ENCODE data around the gene NELFE. TPM values are rescaled to one million over a fixed set of nuclear protein-coding genes. Genes with fewer than 3 reads are reported as not detected.

NELFE gene
- total and polyA plus RNA-seq, 2 of the 13 experiments (the other 11 are each of a cell fraction or from before 2014, with no cell fraction given) = 51.3 to 69.8 TPM

- TF ChIP-seq TIGD3 (CRISPR knock-in tag; IDR thresholded peaks at IDR 0.05; ENCODE audit: borderline replicate concordance) = 0 out of 2 replicates have a peak, but pooled peaks have one; percentile 8
- TF ChIP-seq, protein P1, sequence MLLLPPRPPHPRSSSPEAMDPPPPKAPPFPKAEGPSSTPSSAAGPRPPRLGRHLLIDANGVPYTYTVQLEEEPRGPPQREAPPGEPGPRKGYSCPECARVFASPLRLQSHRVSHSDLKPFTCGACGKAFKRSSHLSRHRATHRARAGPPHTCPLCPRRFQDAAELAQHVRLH (CRISPR knock-in tag; IDR thresholded peaks at IDR 0.05; ENCODE audit: borderline replicate concordance, low read depth) = no peak
- no peak for TF ChIP-seq GABPA (IDR thresholded peaks at IDR 0.05; ENCODE audit: low read depth, low read length)
- TF ChIP-seq GABPA (CRISPR knock-in tag; IDR thresholded peaks at IDR 0.05; ENCODE audit: low read depth) = no peak
- TF ChIP-seq ZNF230 (CRISPR knock-in tag; IDR thresholded peaks at IDR 0.05) = peak; percentile 74; the same call in 1 of the 2 replicates
- no peak for TF ChIP-seq ZNF552 (CRISPR knock-in tag; IDR thresholded peaks at IDR 0.05; ENCODE audit: borderline replicate concordance)
- peak; percentile 2; the same call in 1 of the 2 replicates for TF ChIP-seq GABPB1 (CRISPR knock-in tag; IDR thresholded peaks at IDR 0.05)
- no peak for TF ChIP-seq TBP (CRISPR knock-in tag; IDR thresholded peaks at IDR 0.05)
- TF ChIP-seq JUN (CRISPR knock-in tag; IDR thresholded peaks at IDR 0.05) = no peak
- no peak for TF ChIP-seq ZNF225 (CRISPR knock-in tag; IDR thresholded peaks at IDR 0.05)
- no peak for TF ChIP-seq ZNF574 (CRISPR knock-in tag; IDR thresholded peaks at IDR 0.05)
- TF ChIP-seq ZFP41 (CRISPR knock-in tag; IDR thresholded peaks at IDR 0.05; ENCODE audit: borderline replicate concordance) = no peak
- 0 out of 2 replicates have a peak, but pooled peaks have one; percentile 63 for TF ChIP-seq ZSCAN21 (CRISPR knock-in tag; IDR thresholded peaks at IDR 0.05; ENCODE audit: borderline replicate concordance)
- TF ChIP-seq CENPT (CRISPR knock-in tag; IDR thresholded peaks at IDR 0.05; ENCODE audit: low read depth) = no peak
- peak; percentile 69 for TF ChIP-seq ZNF883 (CRISPR knock-in tag; IDR thresholded peaks at IDR 0.05; ENCODE audit: not compliant biosample characterization)
- TF ChIP-seq CREB1 (IDR thresholded peaks at IDR 0.05) = no peak
- TF ChIP-seq CREB1 (CRISPR knock-in tag; IDR thresholded peaks at IDR 0.05) = no peak
- no peak for TF ChIP-seq DBP (CRISPR knock-in tag; IDR thresholded peaks at IDR 0.05; ENCODE audit: not compliant biosample characterization)
- TF ChIP-seq HDAC1 (CRISPR knock-in tag; IDR thresholded peaks at IDR 0.05) = no peak
- no peak for TF ChIP-seq NFE2 (CRISPR knock-in tag; IDR thresholded peaks at IDR 0.05)
- peak; percentile 63 for TF ChIP-seq IKZF4 (CRISPR knock-in tag; IDR thresholded peaks at IDR 0.05; ENCODE audit: borderline replicate concordance, low read depth, not compliant biosample characterization)
- no peak for TF ChIP-seq ZNF234 (CRISPR knock-in tag; conservative IDR thresholded peaks at IDR 0.05)
- peak; percentile 67; the same call in 1 of the 2 replicates for TF ChIP-seq ARNTL (CRISPR knock-in tag; IDR thresholded peaks at IDR 0.05)
- TF ChIP-seq SMYD3 (CRISPR knock-in tag; IDR thresholded peaks at IDR 0.05) = no peak
- TF ChIP-seq SALL2 (CRISPR knock-in tag; IDR thresholded peaks at IDR 0.05) = no peak
- no peak for TF ChIP-seq ZNF761 (CRISPR knock-in tag; conservative IDR thresholded peaks at IDR 0.05)
Observed at GRCh38 chr6:31927863-31928671, 30.7 kb downstream of the NELFE start (continued).
